Panc1 (cell line): ENCODE measurements around the gene MAGI2. TPM values are rescaled to one million over a fixed set of nuclear protein-coding genes. Genes with fewer than 3 reads are reported as not detected.

ENCODE experiments used
- ATAC-seq: fragments of 200-7000 bp; cut with Tn5 transposase; 2 replicates; pipeline ENCODE4 v1.9.1; 2020; ENCODE audit warnings: mild to moderate bottlenecking, moderate library complexity
- BruUV-seq: library from RNA; stranded (reverse); fragments of 400-500 nt; replicated peaks from 2 replicates; lab custom pipeline; 2021; lab: Mats Ljungman, UMichigan
- CTCF ChIA-PET: fragments of 300-600 bp; sonication (Branson Sonifier 250); formaldehyde crosslinking; loops from one replicate; lab custom pipeline; 2022; ENCODE audit warnings: antibody characterized with exemption; lab: Charles Lee
- POLR2A ChIA-PET: fragments of 300-600 bp; sonication (Branson Sonifier 250); formaldehyde crosslinking; loops from one replicate; lab custom pipeline; 2022; ENCODE audit warnings: antibody characterized with exemption; lab: Charles Lee
- DNase-seq: peaks from one replicate; pipeline ENCODE4 v3.0.0-alpha.2; 2010; ENCODE audit warnings: low read depth, low spot score
- H3K27ac ChIP-seq: 2 replicates; pipeline ENCODE4 v1.5.1; 2011; ENCODE audit warnings: mild to moderate bottlenecking, low read length, inconsistent platforms
- H3K27me3 ChIP-seq: fragments of 200-500 bp; sonication (Bioruptor generic); 2 replicates; pipeline ENCODE4 v1.6.0; 2014; ENCODE audit warnings: low read length, inconsistent platforms; ENCODE audit not compliant: control insufficient read depth, insufficient read depth
- H3K36me3 ChIP-seq: fragments of 200-500 bp; sonication (Bioruptor generic); 2 replicates; pipeline ENCODE4 v1.5.1; 2014; ENCODE audit warnings: inconsistent platforms, mild to moderate bottlenecking, low read length, moderate library complexity; ENCODE audit not compliant: control insufficient read depth, insufficient read depth
- H3K4me1 ChIP-seq: 2 replicates; pipeline ENCODE4 v1.5.1; 2011; ENCODE audit warnings: inconsistent platforms, mild to moderate bottlenecking, low read length, moderate library complexity; ENCODE audit not compliant: control insufficient read depth, insufficient read depth
- H3K4me3 ChIP-seq, 2 experiments: 2 replicates each; pipeline ENCODE4 v1.5.1; 2011 to 2012; ENCODE audit warnings: low read depth in 2 of 2, low read length in 2 of 2, mild to moderate bottlenecking in 2 of 2, inconsistent platforms in 1 of 2, moderate library complexity in 1 of 2
- H3K9me3 ChIP-seq: fragments of 200-500 bp; sonication (Bioruptor generic); 2 replicates; pipeline ENCODE4 v1.5.1; 2014; ENCODE audit warnings: low read depth, mild to moderate bottlenecking, inconsistent platforms, low read length, moderate library complexity; ENCODE audit not compliant: control insufficient read depth, insufficient read depth
- CTCF ChIP-seq: fragments of 450-650 bp; IDR thresholded peaks from 2 replicates; pipeline ENCODE4 v1.5.1; 2017; ENCODE audit warnings: mild to moderate bottlenecking
- POLR2AphosphoS5 ChIP-seq: IDR thresholded peaks from 2 replicates; pipeline ENCODE4 v1.6.1; 2012; ENCODE audit warnings: mild to moderate bottlenecking, low read depth, low read length, moderate library complexity
- REST ChIP-seq, 2 experiments: IDR thresholded peaks; 2 replicates each; pipeline ENCODE4 v1.6.1; 2011 to 2012; ENCODE audit warnings: low read depth in 2 of 2, control low read depth in 1 of 2, low read length in 1 of 2, mild to moderate bottlenecking in 1 of 2, moderate library complexity in 1 of 2; ENCODE audit not compliant: insufficient read depth in 1 of 2
- SIN3A ChIP-seq: IDR thresholded peaks from 2 replicates; pipeline ENCODE4 v1.6.1; 2012; ENCODE audit warnings: low read depth, mild to moderate bottlenecking, low read length, moderate library complexity, borderline replicate concordance; ENCODE audit not compliant: insufficient read depth
- TCF7L2 ChIP-seq: IDR thresholded peaks from 2 replicates; pipeline ENCODE4 v1.6.1; 2011; ENCODE audit warnings: mild to moderate bottlenecking, low read depth, low read length, inconsistent platforms
- in situ Hi-C: cut with HindIII; loops from 2 replicates; pipeline ENCODE4 v1.10.0; 2016; ENCODE audit warnings: low sequenced_read_pairs, low pct_unique_long_range_greater_than_20kb
- intact Hi-C: fragments of 100-400 bp; cut with micrococcal nuclease; formaldehyde crosslinking; loops from one replicate; pipeline ENCODE4 v1.10.0; 2022; ENCODE audit not compliant: unreplicated experiment
- total RNA-seq: library from RNA; stranded (reverse); gene quantifications from one replicate; pipeline ENCODE4 v1.2.1, GENCODE V29; 2021; ENCODE audit not compliant: unreplicated experiment

Gene MAGI2
- total RNA-seq, 1 experiment from 2014 or later: 5.4 TPM

GRCh38 chr7:79464051-79464450 lies 10.6 kb upstream of the MAGI2 start:
- DNase-seq (no peak), ATAC-seq (no peak)
- H3K27me3 ChIP-seq: no peaks in the 10 kb centered on the region
- CTCF ChIA-PET: no interaction called here
- POLR2A ChIA-PET: interaction anchor here (0.6 kb wide), 1 partner anchor 1383 kb away, joined by 3 read pairs; no protein-coding TSS in a partner anchor
- TF ChIP-seq TCF7L2: no peak
- no peak for TF ChIP-seq CTCF
- TF ChIP-seq SIN3A: no peak
- TF ChIP-seq POLR2AphosphoS5: no peak
- TF ChIP-seq REST (IDR thresholded peaks at IDR 0.05; ENCODE audit: insufficient read depth in 1 of 2, low read depth in 2 of 2, low read length in 1 of 2): no peak
- H3K4me1 ChIP-seq: peaks cover 6% of the 10 kb centered on the region; the same call in 1 of the 2 replicates
- intact Hi-C loops (no loop called here), in situ Hi-C loops (no loop called here)
- no TSS peak for BruUV-seq
- H3K9me3 ChIP-seq: no peaks in the 10 kb centered on the region
- H3K27ac ChIP-seq: peak overlapping the region; percentile 39; the same call in 1 of the 2 replicates
- no peak overlapping the region for H3K4me3 ChIP-seq
- peaks cover 2% of the 10 kb centered on the region; the same call in 1 of the 2 replicates for H3K36me3 ChIP-seq

- H3K27me3 ChIP-seq: no peaks in the 10 kb centered on the region
- H3K4me1 ChIP-seq: peaks cover 16% of the 10 kb centered on the region
- DNase-seq (no peak), ATAC-seq (no peak)
- POLR2A ChIA-PET: no interaction called here
- TF ChIP-seq TCF7L2: no peak
- TF ChIP-seq REST (IDR thresholded peaks at IDR 0.05; ENCODE audit: insufficient read depth in 1 of 2, low read depth in 2 of 2, low read length in 1 of 2): no peak
- TF ChIP-seq CTCF: no peak
- no peak for TF ChIP-seq SIN3A
- no peak for TF ChIP-seq POLR2AphosphoS5
- H3K36me3 ChIP-seq: peaks cover 2% of the 10 kb centered on the region; the same call in 1 of the 2 replicates
- intact Hi-C loops (no loop called here), in situ Hi-C loops (no loop called here)
- BruUV-seq: no TSS peak
- H3K9me3 ChIP-seq: no peaks in the 10 kb centered on the region
- CTCF ChIA-PET: no interaction called here
- H3K27ac ChIP-seq: peak overlapping the region; percentile 44; the same call in 1 of the 2 replicates
- no peak overlapping the region for H3K4me3 ChIP-seq
These were observed 8.9 kb upstream of the MAGI2 start for GRCh38 chr7:79462390-79462789.
